ENCODE measurements around the gene RPL13A.

RPL13A gene

GRCh38 chr19:49502866-49503581, 15.6 kb downstream of the RPL13A start:
- peaks cover 6% of the 10 kb centered on the region for H3K4me1 ChIP-seq (ENCODE audit: control insufficient read depth, insufficient read depth, low read length)
- H3K9me3 ChIP-seq (ENCODE audit: control insufficient read depth, insufficient read depth, low read length) = no peaks in the 10 kb centered on the region
- H3K4me3 ChIP-seq (ENCODE audit: low read depth, low read length) = no peak overlapping the region
- no peaks in the 10 kb centered on the region for H3K27me3 ChIP-seq (ENCODE audit: control insufficient read depth, insufficient read depth, low read length)
- H3K36me3 ChIP-seq (ENCODE audit: control insufficient read depth, insufficient read depth, low read length) = peaks cover 22% of the 10 kb centered on the region
- no peak overlapping the region for H3K9ac ChIP-seq (ENCODE audit: low read depth, low read length)

DNA sequence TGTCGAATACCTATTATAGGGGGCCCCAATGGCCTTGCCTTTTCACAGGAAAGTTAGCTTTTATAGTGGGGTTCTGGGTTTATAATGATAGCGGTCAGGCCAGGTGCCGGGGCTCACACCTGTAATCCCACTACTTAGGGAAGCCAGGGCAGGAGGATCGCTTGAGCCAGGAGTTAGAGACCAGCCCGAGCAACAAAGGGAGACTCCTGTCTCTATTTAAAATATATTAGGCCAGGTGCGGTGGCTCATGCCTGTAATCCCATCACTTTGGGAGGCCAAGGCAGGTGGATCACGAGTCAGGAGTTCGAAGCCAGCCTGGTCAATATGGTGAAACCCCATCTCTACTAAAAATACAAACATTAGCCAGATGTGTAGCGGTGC, 16.2 kb downstream of the RPL13A start:
- H3K9me3 ChIP-seq (ENCODE audit: control insufficient read depth, insufficient read depth, low read length) = no peaks in the 10 kb centered on the region
- H3K4me1 ChIP-seq (ENCODE audit: control insufficient read depth, insufficient read depth, low read length) = peaks cover 4% of the 10 kb centered on the region
- peaks cover 17% of the 10 kb centered on the region for H3K36me3 ChIP-seq (ENCODE audit: control insufficient read depth, insufficient read depth, low read length)
- H3K4me3 ChIP-seq (ENCODE audit: low read depth, low read length) = no peak overlapping the region
- no peak overlapping the region for H3K9ac ChIP-seq (ENCODE audit: low read depth, low read length)
- no peaks in the 10 kb centered on the region for H3K27me3 ChIP-seq (ENCODE audit: control insufficient read depth, insufficient read depth, low read length)

- peaks cover 2% of the 10 kb centered on the region for H3K4me1 ChIP-seq (ENCODE audit: control insufficient read depth, insufficient read depth, low read length)
- no peaks in the 10 kb centered on the region for H3K27me3 ChIP-seq (ENCODE audit: control insufficient read depth, insufficient read depth, low read length)
- H3K9me3 ChIP-seq (ENCODE audit: control insufficient read depth, insufficient read depth, low read length) = no peaks in the 10 kb centered on the region
- no peaks in the 10 kb centered on the region for H3K36me3 ChIP-seq (ENCODE audit: control insufficient read depth, insufficient read depth, low read length)
- no peak overlapping the region for H3K9ac ChIP-seq (ENCODE audit: low read depth, low read length)
- H3K4me3 ChIP-seq (ENCODE audit: low read depth, low read length) = no peak overlapping the region
Measured at GRCh38 chr19:49506575-49507105, 19.2 kb downstream of the RPL13A start.

GRCh38 chr19:49507803-49508494, 20.5 kb downstream of the RPL13A start:
- Histone ChIP-seq H3K9me3 (ENCODE audit: control insufficient read depth, insufficient read depth, low read length) (no peaks in the 10 kb centered on the region), H3K27me3 (ENCODE audit: control insufficient read depth, insufficient read depth, low read length) (no peaks in the 10 kb centered on the region), H3K36me3 (ENCODE audit: control insufficient read depth, insufficient read depth, low read length) (no peaks in the 10 kb centered on the region), H3K4me3 (ENCODE audit: low read depth, low read length) (no peak overlapping the region), H3K9ac (ENCODE audit: low read depth, low read length) (no peak overlapping the region), H3K4me1 (ENCODE audit: control insufficient read depth, insufficient read depth, low read length) (peaks cover 2% of the 10 kb centered on the region)

- H3K36me3 ChIP-seq (ENCODE audit: control insufficient read depth, insufficient read depth, low read length) = peaks cover 6% of the 10 kb centered on the region
- no peaks in the 10 kb centered on the region for H3K9me3 ChIP-seq (ENCODE audit: control insufficient read depth, insufficient read depth, low read length)
- H3K9ac ChIP-seq (ENCODE audit: low read depth, low read length) = peak overlapping the region; percentile 73
- peaks cover 2% of the 10 kb centered on the region for H3K4me1 ChIP-seq (ENCODE audit: control insufficient read depth, insufficient read depth, low read length)
- H3K4me3 ChIP-seq (ENCODE audit: low read depth, low read length) = peak overlapping the region; percentile 65
- H3K27me3 ChIP-seq (ENCODE audit: control insufficient read depth, insufficient read depth, low read length) = no peaks in the 10 kb centered on the region
Measured at GRCh38 chr19:49512970-49513745, 25.8 kb downstream of the RPL13A start.

DNA sequence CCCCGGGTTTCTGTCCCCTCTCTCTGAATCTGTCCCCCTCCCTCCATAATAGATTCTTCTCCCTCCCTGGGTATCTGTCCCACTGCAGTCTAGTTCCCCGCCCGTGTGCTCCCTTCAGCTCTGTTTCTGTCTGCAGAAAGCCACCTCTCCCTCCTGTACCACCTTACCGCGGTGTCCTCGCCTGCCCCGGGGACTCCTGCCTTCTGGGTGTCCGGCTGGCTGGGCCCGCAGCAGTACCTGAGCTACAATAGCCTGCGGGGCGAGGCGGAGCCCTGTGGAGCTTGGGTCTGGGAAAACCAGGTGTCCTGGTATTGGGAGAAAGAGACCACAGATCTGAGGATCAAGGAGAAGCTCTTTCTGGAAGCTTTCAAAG, 26.3 kb downstream of the RPL13A start:
- H3K9ac ChIP-seq (ENCODE audit: low read depth, low read length) = peak overlapping the region; percentile 73
- H3K9me3 ChIP-seq (ENCODE audit: control insufficient read depth, insufficient read depth, low read length) = no peaks in the 10 kb centered on the region
- H3K27me3 ChIP-seq (ENCODE audit: control insufficient read depth, insufficient read depth, low read length) = no peaks in the 10 kb centered on the region
- H3K4me3 ChIP-seq (ENCODE audit: low read depth, low read length) = peak overlapping the region; percentile 65
- H3K36me3 ChIP-seq (ENCODE audit: control insufficient read depth, insufficient read depth, low read length) = peaks cover 6% of the 10 kb centered on the region
- H3K4me1 ChIP-seq (ENCODE audit: control insufficient read depth, insufficient read depth, low read length) = peaks cover 2% of the 10 kb centered on the region

GRCh38 chr19:49514151-49514550, 26.7 kb downstream of the RPL13A start:
- no peaks in the 10 kb centered on the region for H3K9me3 ChIP-seq (ENCODE audit: control insufficient read depth, insufficient read depth, low read length)
- peaks cover 6% of the 10 kb centered on the region for H3K36me3 ChIP-seq (ENCODE audit: control insufficient read depth, insufficient read depth, low read length)
- H3K4me1 ChIP-seq (ENCODE audit: control insufficient read depth, insufficient read depth, low read length) = peaks cover 2% of the 10 kb centered on the region
- peak overlapping the region; percentile 65 for H3K4me3 ChIP-seq (ENCODE audit: low read depth, low read length)
- H3K27me3 ChIP-seq (ENCODE audit: control insufficient read depth, insufficient read depth, low read length) = no peaks in the 10 kb centered on the region
- peak overlapping the region; percentile 73 for H3K9ac ChIP-seq (ENCODE audit: low read depth, low read length)

GRCh38 chr19:49515767-49516166, 28.4 kb downstream of the RPL13A start:
- Histone ChIP-seq H3K36me3 (ENCODE audit: control insufficient read depth, insufficient read depth, low read length) (peaks cover 6% of the 10 kb centered on the region), H3K4me3 (ENCODE audit: low read depth, low read length) (no peak overlapping the region), H3K27me3 (ENCODE audit: control insufficient read depth, insufficient read depth, low read length) (no peaks in the 10 kb centered on the region), H3K9me3 (ENCODE audit: control insufficient read depth, insufficient read depth, low read length) (no peaks in the 10 kb centered on the region), H3K9ac (ENCODE audit: low read depth, low read length) (no peak overlapping the region), H3K4me1 (ENCODE audit: control insufficient read depth, insufficient read depth, low read length) (peaks cover 2% of the 10 kb centered on the region)

DNA sequence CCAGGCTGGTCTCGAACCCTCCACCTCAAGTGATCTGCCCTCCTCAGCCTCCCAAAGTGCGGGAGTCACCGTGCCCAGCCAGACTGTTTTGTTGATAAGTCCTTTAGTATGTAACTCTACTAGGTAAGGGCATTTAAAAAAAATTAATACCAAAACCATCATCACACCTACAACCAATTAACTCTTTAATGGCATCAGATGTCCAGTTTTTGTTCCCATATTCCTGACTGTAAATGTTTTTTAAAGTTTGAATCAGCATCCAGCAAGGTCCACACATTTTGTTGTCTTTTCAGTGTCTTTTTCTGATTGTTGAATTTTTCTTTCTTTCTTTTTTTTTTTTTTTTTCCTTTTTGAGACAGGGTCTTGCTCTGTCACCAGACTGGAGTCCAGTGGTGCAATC, 30.6 kb downstream of the RPL13A start:
- no peaks in the 10 kb centered on the region for H3K4me1 ChIP-seq (ENCODE audit: control insufficient read depth, insufficient read depth, low read length)
- H3K36me3 ChIP-seq (ENCODE audit: control insufficient read depth, insufficient read depth, low read length) = peaks cover 8% of the 10 kb centered on the region
- no peaks in the 10 kb centered on the region for H3K27me3 ChIP-seq (ENCODE audit: control insufficient read depth, insufficient read depth, low read length)
- H3K9ac ChIP-seq (ENCODE audit: low read depth, low read length) = no peak overlapping the region
- H3K9me3 ChIP-seq (ENCODE audit: control insufficient read depth, insufficient read depth, low read length) = no peaks in the 10 kb centered on the region
- H3K4me3 ChIP-seq (ENCODE audit: low read depth, low read length) = no peak overlapping the region

DNA sequence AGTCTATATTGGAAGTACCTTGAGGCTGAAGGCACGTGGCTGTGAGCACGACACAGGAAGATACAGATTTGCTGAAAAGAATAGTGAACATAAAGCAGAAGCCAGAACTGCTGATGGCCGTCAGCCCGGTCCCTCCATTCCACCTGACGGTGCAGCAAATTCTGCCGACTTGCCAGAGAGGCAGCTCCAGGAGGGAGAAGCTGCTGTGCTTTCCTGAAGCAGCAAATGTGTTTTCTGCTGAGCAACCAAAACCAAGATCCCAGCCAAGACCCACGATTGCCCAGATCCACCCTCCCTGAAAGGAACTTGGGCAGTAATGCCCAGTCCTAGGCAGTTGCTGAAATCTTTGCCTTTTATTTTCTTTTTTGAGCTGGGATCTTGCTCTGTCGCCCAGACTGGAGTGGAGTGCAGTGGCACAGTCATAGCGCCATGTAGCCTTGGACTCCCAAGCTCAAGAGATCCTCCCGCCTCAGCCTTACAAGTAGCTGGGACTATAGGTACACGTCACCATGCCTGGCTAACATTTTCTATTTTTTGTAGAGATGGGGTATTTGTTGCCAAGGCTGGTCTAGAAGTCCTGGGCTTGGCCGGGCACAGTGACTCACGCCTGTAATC, 33.4 kb downstream of the RPL13A start:
- H3K9me3 ChIP-seq (ENCODE audit: control insufficient read depth, insufficient read depth, low read length) = no peaks in the 10 kb centered on the region

GRCh38 chr19:49524812-49525455, 37.5 kb downstream of the RPL13A start:
- H3K36me3 ChIP-seq (ENCODE audit: control insufficient read depth, insufficient read depth, low read length) = peaks cover 22% of the 10 kb centered on the region

More for the DNA sequence above, 33.4 kb downstream of the RPL13A start:
- peaks cover 16% of the 10 kb centered on the region for H3K36me3 ChIP-seq (ENCODE audit: control insufficient read depth, insufficient read depth, low read length)
- H3K9ac ChIP-seq (ENCODE audit: low read depth, low read length) = no peak overlapping the region
- no peaks in the 10 kb centered on the region for H3K27me3 ChIP-seq (ENCODE audit: control insufficient read depth, insufficient read depth, low read length)
- no peak overlapping the region for H3K4me3 ChIP-seq (ENCODE audit: low read depth, low read length)
- H3K4me1 ChIP-seq (ENCODE audit: control insufficient read depth, insufficient read depth, low read length) = no peaks in the 10 kb centered on the region

More at GRCh38 chr19:49524812-49525455, 37.5 kb downstream of the RPL13A start:
- H3K4me3 ChIP-seq (ENCODE audit: low read depth, low read length) = no peak overlapping the region
- H3K27me3 ChIP-seq (ENCODE audit: control insufficient read depth, insufficient read depth, low read length) = no peaks in the 10 kb centered on the region
- H3K9me3 ChIP-seq (ENCODE audit: control insufficient read depth, insufficient read depth, low read length) = no peaks in the 10 kb centered on the region
- H3K9ac ChIP-seq (ENCODE audit: low read depth, low read length) = no peak overlapping the region
- H3K4me1 ChIP-seq (ENCODE audit: control insufficient read depth, insufficient read depth, low read length) = no peaks in the 10 kb centered on the region
